K562 (cell line): ENCODE results near the gene ADRM1. TPM values are rescaled to one million over a fixed set of nuclear protein-coding genes. Genes with fewer than 3 reads are reported as not detected.

Experiments
- ATAC-seq: fragments of 200-7000 bp; cut with Tn5 transposase; 3 replicates; pipeline ENCODE4 v1.9.1; 2020; ENCODE audit warnings: moderate library complexity
- BruUV-seq: library from RNA; stranded (reverse); fragments of 400-500 nt; replicated peaks from 2 replicates; lab custom pipeline; 2021; lab: Mats Ljungman, UMichigan
- CTCF ChIA-PET: fragments of 300-600 bp; formaldehyde crosslinking; extraction: SDS; loops from one replicate; lab custom pipeline; 2021; ENCODE audit warnings: low intra/inter-chr PET ratio; lab: Yijun Ruan, JAX
- POLR2A ChIA-PET: fragments of 300-600, 350-650 bp; sonication (Branson Sonifier 250); formaldehyde crosslinking; extraction: SDS; loops from one replicate; lab custom pipeline; 2021; ENCODE audit warnings: antibody characterized with exemption, inconsistent platforms; lab: Yijun Ruan, JAX
- DNase-seq, 4 experiments: peaks; one replicate each; pipeline versions ENCODE4 v3.0.0 to v3.0.0-alpha.2; 2011 to 2018; ENCODE audit warnings: low spot score in 3 of 4, mixed read lengths in 3 of 4; ENCODE audit errors: extremely low read depth in 1 of 4
- FAIRE-seq: peaks from 2 replicates; lab custom pipeline; 2011; peaks lifted over from hg19 to GRCh38; lab: Jason Lieb, UNC
- H2AFZ ChIP-seq: 2 replicates; pipeline ENCODE4 v1.6.0; 2011; ENCODE audit warnings: low read depth, low read length, control low read depth, inconsistent platforms
- H3K27ac ChIP-seq: fragments of 200-600 bp; 3 replicates; pipeline ENCODE4 v1.8.0; 2011; ENCODE audit warnings: low read depth, mild to moderate bottlenecking, control low read depth, inconsistent platforms, low read length, moderate library complexity, mixed read lengths; ENCODE audit errors: extremely low read depth
- H3K27me3 ChIP-seq, 2 experiments: fragments of 300-600 bp in 1 of 2; 2 replicates in 1 of 2; 3 replicates in 1 of 2; pipeline versions ENCODE4 v1.6.0 to v1.8.0; 2011; ENCODE audit warnings: inconsistent platforms in 2 of 2, low read length in 2 of 2, mild to moderate bottlenecking in 1 of 2, mixed read lengths in 1 of 2, moderate library complexity in 1 of 2; ENCODE audit not compliant: control insufficient read depth in 2 of 2, insufficient read depth in 2 of 2
- H3K36me3 ChIP-seq: fragments of 300-600 bp; 3 replicates; pipeline ENCODE4 v1.8.0; 2011; ENCODE audit warnings: mild to moderate bottlenecking, low read length, inconsistent platforms; ENCODE audit not compliant: control insufficient read depth, insufficient read depth
- H3K4me1 ChIP-seq, 2 experiments: fragments of 200-600 bp in 1 of 2; replicated peaks in 1 of 2; 2 replicates in 1 of 2; 3 replicates in 1 of 2; pipeline versions ENCODE4 v1.5.1 to v1.8.0; 2011; ENCODE audit warnings: inconsistent platforms in 2 of 2, low read length in 2 of 2, mild to moderate bottlenecking in 1 of 2, mixed read lengths in 1 of 2, moderate library complexity in 1 of 2; ENCODE audit not compliant: control insufficient read depth in 2 of 2, insufficient read depth in 2 of 2
- H3K4me2 ChIP-seq: 2 replicates; pipeline ENCODE4 v1.6.1; 2011; ENCODE audit warnings: low read length, control low read depth, inconsistent platforms, mixed read lengths; ENCODE audit not compliant: insufficient read depth
- H3K4me3 ChIP-seq: fragments of 200-600 bp; sonication (generic), shearing (Covaris generic); 2 replicates; pipeline ENCODE4 v1.5.1; 2016; ENCODE audit warnings: control low read depth, inconsistent platforms
- H3K79me2 ChIP-seq: fragments of 200-600 bp; 3 replicates; pipeline ENCODE4 v1.8.0; 2011; ENCODE audit warnings: low read length, inconsistent platforms; ENCODE audit not compliant: control insufficient read depth, insufficient read depth
- H3K9ac ChIP-seq, 2 experiments: 2 replicates each; pipeline versions ENCODE4 v1.6.0 to v1.6.1; 2011; ENCODE audit warnings: low read depth in 2 of 2, low read length in 2 of 2, control low read depth in 1 of 2, inconsistent platforms in 1 of 2, mild to moderate bottlenecking in 1 of 2, mixed read lengths in 1 of 2; ENCODE audit not compliant: insufficient read depth in 1 of 2
- H3K9me1 ChIP-seq: one replicate; pipeline ENCODE4 v1.6.0; 2011; ENCODE audit warnings: inconsistent platforms, mild to moderate bottlenecking, low read length, moderate library complexity; ENCODE audit not compliant: control insufficient read depth, insufficient read depth
- H3K9me3 ChIP-seq: replicated peaks from 2 replicates; pipeline ENCODE4 v1.5.1; 2011; ENCODE audit warnings: low read depth, low read length, inconsistent platforms; ENCODE audit not compliant: control insufficient read depth, insufficient read depth
- H4K20me1 ChIP-seq: replicated peaks from 2 replicates; pipeline ENCODE4 v1.6.1; 2011; ENCODE audit warnings: low read length, inconsistent platforms, mixed read lengths; ENCODE audit not compliant: control insufficient read depth, insufficient read depth
- ARID2 ChIP-seq: fragments of 450-650 bp; IDR thresholded peaks from 2 replicates; pipeline ENCODE4 v1.6.1; 2017; ENCODE audit warnings: antibody characterized with exemption, mild to moderate bottlenecking
- BRF1 ChIP-seq: IDR thresholded peaks from 3 replicates; pipeline ENCODE4 v1.6.1; 2011; ENCODE audit warnings: borderline replicate concordance, mild to moderate bottlenecking; ENCODE audit not compliant: insufficient read length; ENCODE audit errors: extremely low read depth
- EHMT2 ChIP-seq: fragments of 450-650 bp; IDR thresholded peaks from 2 replicates; pipeline ENCODE4 v1.6.1; 2018; ENCODE audit warnings: antibody characterized with exemption
- ESRRB ChIP-seq: fragments of 250-450 bp; sonication (Bioruptor Pico); IDR thresholded peaks from 2 replicates; pipeline ENCODE4 v1.5.0; 2020; ENCODE audit warnings: mild to moderate bottlenecking, moderate library complexity, borderline replicate concordance
- FOSL1 ChIP-seq: fragments of 200-800 bp; sonication (Bioruptor generic); conservative IDR thresholded peaks from 2 replicates; pipeline ENCODE4 v1.6.1; 2016; ENCODE audit warnings: missing genetic modification characterization, missing compliant biosample characterization
- POLR2G ChIP-seq: fragments of 200-400 bp; formaldehyde crosslinking; IDR thresholded peaks from 2 replicates; pipeline ENCODE4 v1.6.1; 2017; ENCODE audit warnings: low read depth, mild to moderate bottlenecking, antibody characterized with exemption, low read length, moderate library complexity
- TBL1XR1 ChIP-seq, 2 experiments: IDR thresholded peaks; 2 replicates each; pipeline ENCODE4 v1.6.1; 2012; ENCODE audit warnings: improper control_type of control experiment in 2 of 2, low read length in 2 of 2, mild to moderate bottlenecking in 1 of 2
- ZFP1 ChIP-seq: fragments of 450-650 bp; formaldehyde crosslinking; IDR thresholded peaks from 2 replicates; pipeline ENCODE4 v1.4.0; 2020; ENCODE audit warnings: mild to moderate bottlenecking, mixed read lengths
- ZNF696 ChIP-seq: fragments of 250-450 bp; sonication (Bioruptor Pico); conservative IDR thresholded peaks from 2 replicates; pipeline ENCODE4 v1.4.0; 2020; ENCODE audit warnings: mild to moderate bottlenecking, moderate library complexity
- ZNF830 ChIP-seq: fragments of 250-450 bp; sonication (Bioruptor Pico); IDR thresholded peaks from 2 replicates; pipeline ENCODE4 v1.5.0; 2021; ENCODE audit warnings: mild to moderate bottlenecking
- WGBS: fragments of 100-300 bp; shearing (Covaris generic); methylation state at CpG from one replicate; pipeline ENCODE4 v1.1.6; 2016; ENCODE audit warnings: low coverage, mixed read lengths; ENCODE audit not compliant: insufficient coverage; ENCODE audit errors: missing lambda C conversion rate; 5-methylcytosine and 5-hydroxymethylcytosine counted together
- in situ Hi-C: fragments of 300-500 bp; cut with MboI; formaldehyde crosslinking; loops from 4 replicates; pipeline ENCODE4 v1.15.0; 2018; ENCODE audit warnings: inconsistent platforms, mixed read lengths
- intact Hi-C: fragments of 100-400 bp; cut with micrococcal nuclease; formaldehyde crosslinking; loops from 2 replicates; pipeline ENCODE4 v1.14.2; 2022
- polyA plus RNA-seq, 8 experiments: library from polyadenylated mRNA; depleted of rRNA in 4 of 8; stranded (reverse) in 5 of 8; unstranded in 3 of 8; fragments of >200 nt; fragmentation: Nextera tagmentation in 2 of 8; fragmentation: Illumina TruSeq in 1 of 8; extraction: Ambion mirVana in 2 of 8; extraction: Trizol in 1 of 8; gene quantifications; 2 replicates each; pipeline versions ENCODE4 v1.2.1 to v1.2.3, GENCODE V29; 2011 to 2014; ENCODE audit warnings: inconsistent platforms in 1 of 8, missing spikeins in 1 of 8
- total RNA-seq, 7 experiments: library from RNA; depleted of rRNA in 6 of 7; stranded (reverse); fragments of >200 nt in 6 of 7; fragmentation: Illumina TruSeq in 2 of 7; extraction: Trizol in 2 of 7; gene quantifications; 2 replicates each; pipeline versions ENCODE4 v1.2.1 to v1.2.3, GENCODE V29; 2011 to 2021; ENCODE audit warnings: low replicate concordance in 1 of 7

The ADRM1 gene
- total and polyA plus RNA-seq, 9 of the 15 experiments (the other 6 are each of a cell fraction or from before 2014, with no cell fraction given), result 5.0 to 223 (median 67.4) TPM

DNA sequence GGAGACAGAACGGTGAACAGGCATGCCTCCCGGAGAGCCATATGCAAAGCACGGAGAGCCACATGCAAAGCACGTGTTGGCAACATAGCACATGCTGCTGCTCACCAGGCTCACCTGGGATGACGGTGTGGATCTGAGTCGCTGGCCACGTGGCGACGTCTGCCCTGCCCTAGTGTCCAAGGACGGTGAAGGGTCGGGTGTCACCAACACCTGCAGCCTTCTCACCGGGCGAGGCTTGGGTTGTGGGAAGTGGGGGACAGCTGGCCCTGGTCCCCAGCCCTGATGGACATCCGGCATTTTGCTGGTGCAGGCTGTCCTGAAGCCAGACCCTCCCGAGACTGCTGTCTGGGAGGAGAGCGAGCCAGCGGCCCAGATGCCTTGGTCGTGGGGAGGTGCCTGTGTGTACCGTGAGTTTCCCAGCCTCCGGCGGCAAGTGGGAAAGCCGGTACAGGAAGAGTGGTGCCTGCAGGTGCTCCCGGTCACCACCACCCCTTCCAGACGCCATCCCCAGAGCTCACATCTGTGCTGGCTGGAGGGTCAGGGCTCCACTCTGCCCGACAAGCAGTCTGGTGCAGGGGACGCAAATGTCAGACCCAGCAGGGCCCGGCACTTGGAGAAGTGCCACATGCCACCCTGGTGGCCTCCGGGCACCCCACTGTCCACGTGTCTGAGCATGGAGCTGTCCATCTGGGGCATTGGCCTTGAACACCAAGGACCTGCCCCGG is 5.9 kb upstream of the ADRM1 start:
- CTCF ChIA-PET, result no interaction called here

DNA sequence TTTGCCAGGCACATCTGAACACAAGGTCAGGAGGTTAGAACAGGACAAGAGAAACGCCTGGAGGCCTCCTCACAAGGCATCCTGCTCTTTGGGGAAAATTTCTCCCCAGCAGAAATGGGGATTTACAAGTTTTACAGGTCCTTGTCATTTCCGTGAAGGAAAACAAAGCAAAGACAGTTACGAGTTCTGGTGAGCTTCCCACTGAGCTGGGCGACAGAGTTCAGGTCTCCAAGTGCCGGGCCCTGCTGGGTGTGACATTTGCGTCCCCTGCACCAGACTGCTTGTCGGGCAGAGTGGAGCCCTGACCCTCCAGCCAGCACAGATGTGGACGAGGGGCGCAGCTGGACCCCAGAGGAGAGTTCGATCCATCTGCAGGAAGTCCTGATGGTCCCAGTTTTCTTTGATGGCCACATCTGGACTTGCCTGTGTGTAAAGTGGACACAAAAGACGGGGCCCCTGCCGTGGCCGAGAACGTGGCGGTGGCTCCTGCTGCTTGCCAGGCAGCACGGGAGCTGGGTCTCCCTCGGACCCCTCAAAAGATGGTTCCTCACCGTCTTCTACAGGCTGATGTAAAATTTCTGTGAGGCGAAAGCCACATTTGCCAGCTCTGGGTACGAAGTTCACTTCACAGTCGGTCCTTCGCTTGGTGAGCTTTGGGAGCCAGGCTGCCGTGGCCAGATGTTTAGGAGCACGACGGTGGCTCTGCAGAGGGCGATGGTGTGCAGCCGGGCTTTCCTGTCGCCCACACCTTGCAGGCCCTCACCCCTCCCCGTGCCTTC is 5.2 kb upstream of the ADRM1 start:
- peaks cover 20% of the 10 kb centered on the region; the same call in 1 of the 3 replicates for H3K36me3 ChIP-seq
- no peaks in the 10 kb centered on the region for H3K9me3 ChIP-seq
- ChIA-PET POLR2A (no interaction called here), CTCF (interaction anchor here (0.7 kb wide), 1 partner anchor 84 kb away, joined by 3 read pairs; no protein-coding TSS in a partner anchor)
- no TSS peak for BruUV-seq
- 68% methylated on average over 28 of the region's 29 CpGs for WGBS
- ATAC-seq (no peak), FAIRE-seq (no peak), DNase-seq (no peak)
- H3K27me3 ChIP-seq, result no peaks in the 10 kb centered on the region
- intact Hi-C loops, result no loop called here
- peaks cover 0 to 32% of the 10 kb centered on the region in 2 experiments; a peak in 2 of 5 replicates for H3K4me1 ChIP-seq
- no peaks in the 10 kb centered on the region for H3K79me2 ChIP-seq
- H3K4me3 ChIP-seq, result no peak overlapping the region
- no peaks in the 10 kb centered on the region for H3K9me1 ChIP-seq
- H2AFZ ChIP-seq, result no peak overlapping the region
- in situ Hi-C loops, result no loop called here
- no peaks in the 10 kb centered on the region for H4K20me1 ChIP-seq
- H3K9ac ChIP-seq, result peak overlapping the region in 1 of 2 experiments; percentile 46; a peak in 2 of 4 replicates
- H3K4me2 ChIP-seq, result no peak overlapping the region
- no peak overlapping the region for H3K27ac ChIP-seq
- TF ChIP-seq TBL1XR1 (IDR thresholded peaks at IDR 0.05; ENCODE audit: low read length in 2 of 2) (no peak), BRF1 (no peak), ARID2 (no peak), ESRRB (CRISPR knock-in tag) (no peak), ZNF830 (CRISPR knock-in tag) (no peak)

More for the DNA sequence above, 5.9 kb upstream of the ADRM1 start:
- H3K27ac ChIP-seq, result no peak overlapping the region
- H4K20me1 ChIP-seq, result no peaks in the 10 kb centered on the region
- no peaks in the 10 kb centered on the region for H3K9me1 ChIP-seq
- peaks cover 20% of the 10 kb centered on the region; the same call in 2 of the 3 replicates for H3K36me3 ChIP-seq
- peaks cover 0 to 27% of the 10 kb centered on the region in 2 experiments; a peak in 2 of 5 replicates for H3K4me1 ChIP-seq
- POLR2A ChIA-PET, result no interaction called here
- no peak for FAIRE-seq
- in situ Hi-C loops (no loop called here), intact Hi-C loops (no loop called here)
- no peak overlapping the region for H2AFZ ChIP-seq
- H3K4me2 ChIP-seq, result no peak overlapping the region
- no TSS peak for BruUV-seq
- H3K27me3 ChIP-seq, result no peaks in the 10 kb centered on the region
- no peak overlapping the region for H3K4me3 ChIP-seq
- H3K9ac ChIP-seq, result peak overlapping the region in 1 of 2 experiments; percentile 70; a peak in 1 of 4 replicates
- DNase-seq, result no peak
- H3K79me2 ChIP-seq, result no peaks in the 10 kb centered on the region
- WGBS, result 76% methylated on average over 25 of the region's 30 CpGs
- no peak for ATAC-seq
- TF ChIP-seq EHMT2 (no peak), ZNF696 (CRISPR knock-in tag) (no peak), POLR2G (peak; percentile 63), FOSL1 (tag) (no peak), ZFP1 (CRISPR knock-in tag) (no peak)
- H3K9me3 ChIP-seq, result no peaks in the 10 kb centered on the region
